K562 (cell line): Measurements from ENCODE around the gene ATRNL1. TPM values are rescaled to one million over a fixed set of nuclear protein-coding genes. Genes with fewer than 3 reads are reported as not detected.

Experiments
- ATAC-seq: fragments of 200-7000 bp; cut with Tn5 transposase; 3 replicates; pipeline ENCODE4 v1.9.1; 2020; ENCODE audit warnings: moderate library complexity
- BruUV-seq: library from RNA; stranded (reverse); fragments of 400-500 nt; replicated peaks from 2 replicates; lab custom pipeline; 2021; lab: Mats Ljungman, UMichigan
- CTCF ChIA-PET: fragments of 300-600 bp; formaldehyde crosslinking; extraction: SDS; loops from one replicate; lab custom pipeline; 2021; ENCODE audit warnings: low intra/inter-chr PET ratio; lab: Yijun Ruan, JAX
- POLR2A ChIA-PET: fragments of 300-600, 350-650 bp; sonication (Branson Sonifier 250); formaldehyde crosslinking; extraction: SDS; loops from one replicate; lab custom pipeline; 2021; ENCODE audit warnings: antibody characterized with exemption, inconsistent platforms; lab: Yijun Ruan, JAX
- DNase-seq, 4 experiments: peaks; one replicate each; pipeline versions ENCODE4 v3.0.0 to v3.0.0-alpha.2; 2011 to 2018; ENCODE audit warnings: low spot score in 3 of 4, mixed read lengths in 3 of 4; ENCODE audit errors: extremely low read depth in 1 of 4
- FAIRE-seq: peaks from 2 replicates; lab custom pipeline; 2011; peaks lifted over from hg19 to GRCh38; lab: Jason Lieb, UNC
- H2AFZ ChIP-seq: 2 replicates; pipeline ENCODE4 v1.6.0; 2011; ENCODE audit warnings: low read depth, low read length, control low read depth, inconsistent platforms
- H3K27ac ChIP-seq: fragments of 200-600 bp; 3 replicates; pipeline ENCODE4 v1.8.0; 2011; ENCODE audit warnings: low read depth, mild to moderate bottlenecking, control low read depth, inconsistent platforms, low read length, moderate library complexity, mixed read lengths; ENCODE audit errors: extremely low read depth
- H3K27me3 ChIP-seq, 2 experiments: fragments of 300-600 bp in 1 of 2; 2 replicates in 1 of 2; 3 replicates in 1 of 2; pipeline versions ENCODE4 v1.6.0 to v1.8.0; 2011; ENCODE audit warnings: inconsistent platforms in 2 of 2, low read length in 2 of 2, mild to moderate bottlenecking in 1 of 2, mixed read lengths in 1 of 2, moderate library complexity in 1 of 2; ENCODE audit not compliant: control insufficient read depth in 2 of 2, insufficient read depth in 2 of 2
- H3K36me3 ChIP-seq: fragments of 300-600 bp; 3 replicates; pipeline ENCODE4 v1.8.0; 2011; ENCODE audit warnings: mild to moderate bottlenecking, low read length, inconsistent platforms; ENCODE audit not compliant: control insufficient read depth, insufficient read depth
- H3K4me1 ChIP-seq, 2 experiments: fragments of 200-600 bp in 1 of 2; replicated peaks in 1 of 2; 2 replicates in 1 of 2; 3 replicates in 1 of 2; pipeline versions ENCODE4 v1.5.1 to v1.8.0; 2011; ENCODE audit warnings: inconsistent platforms in 2 of 2, low read length in 2 of 2, mild to moderate bottlenecking in 1 of 2, mixed read lengths in 1 of 2, moderate library complexity in 1 of 2; ENCODE audit not compliant: control insufficient read depth in 2 of 2, insufficient read depth in 2 of 2
- H3K4me2 ChIP-seq: 2 replicates; pipeline ENCODE4 v1.6.1; 2011; ENCODE audit warnings: low read length, control low read depth, inconsistent platforms, mixed read lengths; ENCODE audit not compliant: insufficient read depth
- H3K4me3 ChIP-seq: fragments of 200-600 bp; sonication (generic), shearing (Covaris generic); 2 replicates; pipeline ENCODE4 v1.5.1; 2016; ENCODE audit warnings: control low read depth, inconsistent platforms
- H3K79me2 ChIP-seq: fragments of 200-600 bp; 3 replicates; pipeline ENCODE4 v1.8.0; 2011; ENCODE audit warnings: low read length, inconsistent platforms; ENCODE audit not compliant: control insufficient read depth, insufficient read depth
- H3K9ac ChIP-seq, 2 experiments: 2 replicates each; pipeline versions ENCODE4 v1.6.0 to v1.6.1; 2011; ENCODE audit warnings: low read depth in 2 of 2, low read length in 2 of 2, control low read depth in 1 of 2, inconsistent platforms in 1 of 2, mild to moderate bottlenecking in 1 of 2, mixed read lengths in 1 of 2; ENCODE audit not compliant: insufficient read depth in 1 of 2
- H3K9me1 ChIP-seq: one replicate; pipeline ENCODE4 v1.6.0; 2011; ENCODE audit warnings: inconsistent platforms, mild to moderate bottlenecking, low read length, moderate library complexity; ENCODE audit not compliant: control insufficient read depth, insufficient read depth
- H3K9me3 ChIP-seq: replicated peaks from 2 replicates; pipeline ENCODE4 v1.5.1; 2011; ENCODE audit warnings: low read depth, low read length, inconsistent platforms; ENCODE audit not compliant: control insufficient read depth, insufficient read depth
- H4K20me1 ChIP-seq: replicated peaks from 2 replicates; pipeline ENCODE4 v1.6.1; 2011; ENCODE audit warnings: low read length, inconsistent platforms, mixed read lengths; ENCODE audit not compliant: control insufficient read depth, insufficient read depth
- FOXP1 ChIP-seq: sonication (generic); formaldehyde crosslinking; IDR thresholded peaks from 2 replicates; pipeline ENCODE4 v1.8.0; 2022; ENCODE audit warnings: mild to moderate bottlenecking, missing genetic modification reagents
- FOXP4 ChIP-seq: sonication (generic); formaldehyde crosslinking; IDR thresholded peaks from 2 replicates; pipeline ENCODE4 v1.8.0; 2022; ENCODE audit warnings: mild to moderate bottlenecking, missing genetic modification reagents, borderline replicate concordance
- MAFG ChIP-seq: fragments of 450-650 bp; conservative IDR thresholded peaks from 2 replicates; pipeline ENCODE4 v1.6.1; 2016; ENCODE audit warnings: missing genetic modification characterization, missing compliant biosample characterization
- PRPF4 ChIP-seq: fragments of 200-400 bp; formaldehyde crosslinking; IDR thresholded peaks from one replicate; pipeline ENCODE4 v1.6.1; 2017; ENCODE audit warnings: low read length, low read depth, mild to moderate bottlenecking; ENCODE audit not compliant: insufficient read depth, poor library complexity, severe bottlenecking
- SMAD4 ChIP-seq: fragments of 250-450 bp; sonication (Bioruptor Pico); conservative IDR thresholded peaks from 2 replicates; pipeline ENCODE4 v1.8.0; 2021; ENCODE audit warnings: inconsistent platforms, mild to moderate bottlenecking, moderate library complexity
- STAT6 ChIP-seq: sonication (generic); formaldehyde crosslinking; IDR thresholded peaks from 2 replicates; pipeline ENCODE4 v1.8.1; 2023; ENCODE audit warnings: mild to moderate bottlenecking, missing genetic modification reagents
- WGBS: fragments of 100-300 bp; shearing (Covaris generic); methylation state at CpG from one replicate; pipeline ENCODE4 v1.1.6; 2016; ENCODE audit warnings: low coverage, mixed read lengths; ENCODE audit not compliant: insufficient coverage; ENCODE audit errors: missing lambda C conversion rate; 5-methylcytosine and 5-hydroxymethylcytosine counted together
- in situ Hi-C: fragments of 300-500 bp; cut with MboI; formaldehyde crosslinking; loops from 4 replicates; pipeline ENCODE4 v1.15.0; 2018; ENCODE audit warnings: inconsistent platforms, mixed read lengths
- intact Hi-C: fragments of 100-400 bp; cut with micrococcal nuclease; formaldehyde crosslinking; loops from 2 replicates; pipeline ENCODE4 v1.14.2; 2022
- polyA plus RNA-seq, 8 experiments: library from polyadenylated mRNA; depleted of rRNA in 4 of 8; stranded (reverse) in 5 of 8; unstranded in 3 of 8; fragments of >200 nt; fragmentation: Nextera tagmentation in 2 of 8; fragmentation: Illumina TruSeq in 1 of 8; extraction: Ambion mirVana in 2 of 8; extraction: Trizol in 1 of 8; gene quantifications; 2 replicates each; pipeline versions ENCODE4 v1.2.1 to v1.2.3, GENCODE V29; 2011 to 2014; ENCODE audit warnings: inconsistent platforms in 1 of 8, missing spikeins in 1 of 8
- total RNA-seq, 7 experiments: library from RNA; depleted of rRNA in 6 of 7; stranded (reverse); fragments of >200 nt in 6 of 7; fragmentation: Illumina TruSeq in 2 of 7; extraction: Trizol in 2 of 7; gene quantifications; 2 replicates each; pipeline versions ENCODE4 v1.2.1 to v1.2.3, GENCODE V29; 2011 to 2021; ENCODE audit warnings: low replicate concordance in 1 of 7

ATRNL1 gene
- total and polyA plus RNA-seq, 9 of the 15 experiments (the other 6 are each of a cell fraction or from before 2014, with no cell fraction given), result 0.18 TPM; not detected in 8

DNA sequence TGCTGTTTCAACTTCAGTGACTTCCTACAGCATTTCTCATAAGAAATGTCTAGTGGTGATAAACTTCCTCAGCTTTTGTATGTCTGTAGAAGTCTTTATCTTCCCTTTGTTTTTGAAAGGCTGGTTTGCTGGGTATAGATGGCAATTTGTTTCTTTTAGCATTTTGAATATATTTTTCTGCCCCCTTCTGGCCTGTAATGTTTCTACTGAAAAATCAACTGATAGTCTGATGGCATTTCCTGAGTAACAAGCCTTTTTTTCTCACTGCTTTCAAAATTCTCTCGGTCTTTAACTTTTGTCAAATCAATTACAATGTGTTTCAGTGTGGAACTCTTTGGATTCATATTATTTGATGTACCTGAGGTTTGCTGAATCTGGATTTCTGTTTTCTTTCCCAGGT is 487.1 kb downstream of the ATRNL1 start:
- intact Hi-C loops, result no loop called here
- ATAC-seq, result no peak
- in situ Hi-C loops, result no loop called here
- Histone ChIP-seq H2AFZ (no peak overlapping the region), H3K36me3 (no peaks in the 10 kb centered on the region), H3K79me2 (no peaks in the 10 kb centered on the region), H3K9ac (no peak overlapping the region), H3K9me3 (no peaks in the 10 kb centered on the region), H3K4me1 (no peaks in the 10 kb centered on the region), H3K27me3 (no peaks in the 10 kb centered on the region), H3K4me2 (no peak overlapping the region), H3K9me1 (no peaks in the 10 kb centered on the region), H3K4me3 (no peak overlapping the region), H3K27ac (no peak overlapping the region), H4K20me1 (no peaks in the 10 kb centered on the region)
- DNase-seq, result no peak
- ChIA-PET CTCF (no interaction called here), POLR2A (no interaction called here)
- no peak for FAIRE-seq
- no TSS peak for BruUV-seq
- 0% methylated on average over 1 of the region's 1 CpG for WGBS
- TF ChIP-seq SMAD4 (no peak), STAT6 (CRISPR knock-in tag) (no peak), MAFG (tag) (no peak), FOXP4 (no peak), PRPF4 (no peak), FOXP1 (no peak)
